ENCODE data around the gene ZBTB25. TPM values are rescaled to one million over a fixed set of nuclear protein-coding genes. Genes with fewer than 3 reads are reported as not detected.

Gene ZBTB25, protein sequence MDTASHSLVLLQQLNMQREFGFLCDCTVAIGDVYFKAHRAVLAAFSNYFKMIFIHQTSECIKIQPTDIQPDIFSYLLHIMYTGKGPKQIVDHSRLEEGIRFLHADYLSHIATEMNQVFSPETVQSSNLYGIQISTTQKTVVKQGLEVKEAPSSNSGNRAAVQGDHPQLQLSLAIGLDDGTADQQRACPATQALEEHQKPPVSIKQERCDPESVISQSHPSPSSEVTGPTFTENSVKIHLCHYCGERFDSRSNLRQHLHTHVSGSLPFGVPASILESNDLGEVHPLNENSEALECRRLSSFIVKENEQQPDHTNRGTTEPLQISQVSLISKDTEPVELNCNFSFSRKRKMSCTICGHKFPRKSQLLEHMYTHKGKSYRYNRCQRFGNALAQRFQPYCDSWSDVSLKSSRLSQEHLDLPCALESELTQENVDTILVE
- total RNA-seq = 21.4 TPM
- long read RNA-seq, partial matches to known transcripts = 0 of 22 reads
- long read RNA-seq, other reads (novel, unspliced or antisense) = 21 of 22 reads

DNA sequence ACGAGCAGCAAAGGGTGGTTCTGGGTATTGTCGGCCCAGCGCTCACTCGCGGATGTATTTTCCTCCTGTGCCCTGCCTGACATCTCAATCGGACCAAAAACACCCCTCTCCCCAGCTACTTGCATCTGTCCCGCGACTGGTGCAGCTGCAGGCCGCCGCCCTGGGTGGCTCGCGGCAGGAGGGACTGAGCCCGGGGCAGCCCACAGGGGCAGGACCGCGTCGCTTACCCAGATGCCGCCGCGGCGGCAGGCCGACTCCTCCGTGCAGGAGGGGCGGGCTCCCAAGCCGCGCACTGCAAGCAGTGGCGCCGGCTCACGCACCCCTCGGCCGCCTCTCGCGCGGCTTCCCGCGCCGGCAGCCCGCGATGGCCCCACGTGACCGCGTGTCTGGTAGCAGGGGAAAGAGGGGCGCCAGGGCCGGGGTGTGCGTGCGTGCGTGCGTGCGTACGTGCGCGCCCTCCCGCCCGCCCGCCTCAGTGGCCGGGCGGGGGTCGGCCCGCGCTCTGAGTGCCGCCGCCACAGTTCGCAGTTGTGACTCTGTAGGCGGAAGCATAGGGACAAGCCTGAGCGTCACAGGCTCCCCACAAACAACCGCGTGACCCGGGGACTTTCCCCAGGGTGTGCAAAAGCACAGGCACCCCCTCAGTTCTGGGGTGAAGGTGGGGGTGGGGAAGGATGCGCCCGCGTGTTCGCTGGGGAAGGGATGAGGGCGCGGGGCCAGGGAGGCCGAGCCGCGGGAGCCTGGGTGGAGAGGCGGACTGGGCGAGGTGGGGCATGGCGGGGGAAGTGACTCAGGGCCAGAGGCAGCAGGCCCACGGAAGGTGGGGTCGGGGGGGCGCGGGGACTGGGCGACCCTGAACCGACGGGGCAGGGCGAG lies at the start of gene ZBTB25:
Gene ZBTB25 (minus strand): TSS at position 405 of the 876 bp plus-strand sequence. CDS start 13,305 bp downstream, outside the sequence.
- peak; percentile 91 for DNase-seq (ENCODE audit: low spot score)
- intact Hi-C loops (cut with DNase I) = loop anchor here (5.0 kb wide), 1 partner anchor 61 kb away; no protein-coding TSS in a partner anchor

DNA sequence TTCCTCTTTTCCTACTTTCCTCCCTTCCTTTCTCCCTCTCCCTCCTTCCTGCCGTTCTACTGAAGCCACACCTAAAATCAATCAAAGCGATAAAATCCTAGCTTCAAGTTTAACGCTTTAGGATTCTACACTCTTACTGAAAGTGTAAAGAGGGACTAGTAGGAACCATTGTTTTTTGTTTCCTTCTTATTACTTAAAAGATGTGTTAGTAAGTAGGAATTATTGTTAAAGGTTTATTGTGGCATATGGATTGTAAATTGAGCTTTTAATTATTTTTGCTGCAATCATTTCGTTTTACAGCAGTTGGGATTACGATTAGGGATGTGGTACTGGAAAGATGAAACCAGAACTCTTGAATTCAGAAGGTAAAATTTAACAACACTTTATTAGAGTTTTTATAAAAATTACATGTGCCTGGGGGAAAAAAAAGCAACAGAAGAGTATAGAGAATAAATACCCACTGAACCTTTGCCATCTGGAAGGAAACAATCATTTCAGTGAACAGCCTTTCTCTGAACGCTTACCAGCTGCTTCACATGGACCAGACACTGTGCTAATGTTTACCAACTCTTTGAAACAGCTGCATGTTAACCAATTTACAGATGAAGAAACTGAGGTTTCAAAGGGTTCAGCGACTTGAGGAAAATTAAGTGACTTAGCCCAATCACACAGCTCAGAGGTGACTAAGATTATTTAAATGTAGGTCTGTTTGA lies 47.1 kb upstream of the ZBTB25 start:
- intact Hi-C loops (cut with DNase I) = no loop called here

DNA sequence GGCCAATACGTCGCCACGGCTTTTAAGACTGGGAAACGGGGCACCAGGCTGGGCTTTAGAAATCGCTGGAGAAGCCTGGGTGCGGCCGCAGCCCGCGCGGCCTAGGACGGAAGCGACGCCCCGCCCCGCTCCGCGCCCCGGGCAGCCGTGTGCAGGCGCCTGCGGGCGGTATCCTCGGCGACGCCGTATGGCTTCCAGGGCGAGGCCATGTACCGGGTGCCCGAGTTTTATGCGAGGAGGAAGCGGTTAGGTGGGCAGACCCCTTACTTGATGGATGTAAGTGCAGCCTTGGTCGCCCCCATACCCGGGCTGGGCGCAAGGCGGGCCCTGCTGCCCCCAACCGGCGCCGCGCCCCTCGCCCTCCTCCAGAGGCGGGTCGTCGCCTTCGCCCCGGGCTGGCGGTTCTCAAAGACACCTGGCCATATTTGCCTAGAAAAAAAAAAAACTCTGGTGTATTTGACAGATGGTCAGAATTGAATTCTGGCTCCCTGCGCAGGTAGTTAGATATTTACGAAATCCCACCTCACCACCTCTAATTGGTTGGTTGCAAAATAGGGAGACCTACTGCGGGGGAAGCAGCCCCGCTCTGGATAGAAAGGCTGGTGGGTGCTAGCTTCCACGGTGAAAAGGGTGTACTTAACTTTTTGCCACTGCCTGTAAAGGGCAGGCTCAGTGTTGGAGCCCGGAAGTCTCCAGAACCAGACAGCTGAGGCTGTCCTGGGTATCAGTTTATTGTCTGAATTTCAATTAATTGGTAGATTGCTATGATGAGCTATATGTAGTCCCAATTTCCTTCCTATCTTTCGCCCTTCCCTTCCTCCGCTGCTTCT lies 46.4 kb upstream of the ZBTB25 start, which contains the start of gene PPP1R36:
Gene PPP1R36 (plus strand): TSS at position 171 of the 830 bp plus-strand sequence. CDS start 37 bp downstream, at position 208.
- DNase-seq (ENCODE audit: low spot score) = no peak
- intact Hi-C loops (cut with DNase I) = no loop called here

More for the DNA sequence above, 47.1 kb upstream of the ZBTB25 start:
- DNase-seq (ENCODE audit: low spot score) = no peak

DNA sequence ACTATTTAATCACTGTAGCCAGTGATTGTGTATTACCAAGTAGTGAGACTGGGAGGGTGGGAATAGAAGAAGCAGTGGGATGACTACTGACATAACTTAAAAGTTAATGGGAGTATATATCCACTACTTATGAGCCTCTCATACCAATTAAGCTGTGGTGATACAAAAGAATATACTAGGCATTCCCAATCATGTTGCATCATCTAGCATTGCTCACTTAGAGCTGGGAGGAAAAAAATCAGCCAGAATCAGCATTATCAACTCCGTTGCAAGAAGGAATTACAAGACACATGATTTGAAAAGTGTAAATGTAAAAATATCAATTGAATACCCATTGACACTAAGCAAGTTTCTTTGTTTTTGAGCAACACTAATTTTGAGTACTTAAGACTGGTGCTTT lies 45.4 kb upstream of the ZBTB25 start:
- DNase-seq (ENCODE audit: low spot score) = no peak
- intact Hi-C loops (cut with DNase I) = no loop called here

DNA sequence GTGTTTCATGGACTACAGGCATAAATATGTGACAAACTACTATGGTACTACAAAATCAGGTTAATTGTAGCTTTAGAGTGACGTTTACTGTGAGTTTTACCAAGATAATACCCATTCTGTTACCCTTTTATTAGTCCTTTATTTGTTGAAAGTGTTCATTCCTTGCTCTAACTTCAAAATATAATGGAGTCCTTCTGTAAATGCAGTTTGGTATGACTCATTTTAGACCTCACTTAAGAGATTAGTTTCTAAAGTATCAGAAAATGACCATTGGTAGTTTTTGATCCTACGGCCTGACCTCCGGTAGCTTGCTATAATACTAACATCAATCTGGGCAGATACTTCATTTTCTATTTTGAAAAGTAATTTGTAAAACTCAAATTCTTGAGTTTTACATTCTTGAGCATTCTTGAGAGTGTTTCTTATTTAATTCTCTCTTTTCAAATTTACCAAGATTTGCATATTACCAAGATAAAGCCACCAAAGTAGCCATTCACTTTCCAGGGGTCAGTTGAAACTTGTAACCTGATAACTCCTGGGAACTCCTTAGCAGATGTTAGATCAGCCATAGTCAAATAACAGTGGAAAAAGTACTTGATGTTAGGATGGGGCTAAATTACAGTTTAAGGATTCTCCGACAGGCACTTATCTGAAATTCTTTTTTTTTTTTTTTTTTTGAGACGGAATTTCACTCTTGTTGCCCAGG lies 41.1 kb upstream of the ZBTB25 start:
- intact Hi-C loops (cut with DNase I) = no loop called here

DNA sequence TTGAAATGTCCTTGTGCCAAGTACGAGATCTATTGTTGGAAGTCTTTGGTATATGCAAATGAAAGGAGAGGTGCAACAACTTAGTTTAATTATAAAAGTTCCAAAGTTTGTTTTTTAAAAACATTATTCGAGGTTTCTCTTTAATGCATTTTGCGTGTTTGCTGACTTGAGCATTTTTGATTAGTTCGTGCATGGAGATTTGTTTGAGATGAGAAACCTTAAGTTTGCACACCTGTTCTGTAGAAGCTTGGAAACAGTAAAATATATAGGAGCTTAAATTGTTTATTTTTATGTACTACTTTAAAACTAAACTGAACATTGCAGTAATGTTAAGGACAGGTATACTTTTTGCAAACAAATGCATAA lies 39.2 kb upstream of the ZBTB25 start:
- intact Hi-C loops (cut with DNase I) = no loop called here
- no peak for DNase-seq (ENCODE audit: low spot score)

More for the DNA sequence above, 41.1 kb upstream of the ZBTB25 start:
- DNase-seq (ENCODE audit: low spot score) = no peak

DNA sequence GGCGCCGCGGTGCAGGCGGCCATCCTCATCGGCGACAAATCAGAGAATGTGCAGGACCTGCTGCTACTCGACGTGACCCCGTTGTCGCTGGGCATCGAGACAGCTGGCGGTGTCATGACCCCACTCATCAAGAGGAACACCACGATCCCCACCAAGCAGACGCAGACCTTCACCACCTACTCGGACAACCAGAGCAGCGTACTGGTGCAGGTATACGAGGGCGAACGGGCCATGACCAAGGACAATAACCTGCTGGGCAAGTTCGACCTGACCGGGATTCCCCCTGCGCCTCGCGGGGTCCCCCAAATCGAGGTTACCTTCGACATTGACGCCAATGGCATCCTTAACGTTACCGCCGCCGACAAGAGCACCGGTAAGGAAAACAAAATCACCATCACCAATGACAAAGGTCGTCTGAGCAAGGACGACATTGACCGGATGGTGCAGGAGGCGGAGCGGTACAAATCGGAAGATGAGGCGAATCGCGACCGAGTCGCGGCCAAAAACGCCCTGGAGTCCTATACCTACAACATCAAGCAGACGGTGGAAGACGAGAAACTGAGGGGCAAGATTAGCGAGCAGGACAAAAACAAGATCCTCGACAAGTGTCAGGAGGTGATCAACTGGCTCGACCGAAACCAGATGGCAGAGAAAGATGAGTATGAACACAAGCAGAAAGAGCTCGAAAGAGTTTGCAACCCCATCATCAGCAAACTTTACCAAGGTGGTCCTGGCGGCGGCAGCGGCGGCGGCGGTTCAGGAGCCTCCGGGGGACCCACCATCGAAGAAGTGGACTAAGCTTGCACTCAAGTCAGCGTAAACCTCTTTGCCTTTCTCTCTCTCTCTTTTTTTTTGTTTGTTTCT lies 38.6 kb upstream of the ZBTB25 start:
- intact Hi-C loops (cut with DNase I) = no loop called here
- DNase-seq (ENCODE audit: low spot score) = no peak

DNA sequence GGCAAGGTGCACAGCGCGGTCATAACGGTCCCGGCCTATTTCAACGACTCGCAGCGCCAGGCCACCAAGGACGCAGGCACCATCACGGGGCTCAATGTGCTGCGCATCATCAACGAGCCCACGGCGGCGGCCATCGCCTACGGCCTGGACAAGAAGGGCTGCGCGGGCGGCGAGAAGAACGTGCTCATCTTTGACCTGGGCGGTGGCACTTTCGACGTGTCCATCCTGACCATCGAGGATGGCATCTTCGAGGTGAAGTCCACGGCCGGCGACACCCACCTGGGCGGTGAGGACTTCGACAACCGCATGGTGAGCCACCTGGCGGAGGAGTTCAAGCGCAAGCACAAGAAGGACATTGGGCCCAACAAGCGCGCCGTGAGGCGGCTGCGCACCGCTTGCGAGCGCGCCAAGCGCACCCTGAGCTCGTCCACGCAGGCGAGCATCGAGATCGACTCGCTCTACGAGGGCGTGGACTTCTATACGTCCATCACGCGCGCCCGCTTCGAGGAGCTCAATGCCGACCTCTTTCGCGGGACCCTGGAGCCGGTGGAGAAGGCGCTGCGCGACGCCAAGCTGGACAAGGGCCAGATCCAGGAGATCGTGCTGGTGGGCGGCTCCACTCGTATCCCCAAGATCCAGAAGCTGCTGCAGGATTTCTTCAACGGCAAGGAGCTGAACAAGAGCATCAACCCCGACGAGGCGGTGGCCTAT lies 37.8 kb upstream of the ZBTB25 start:
- no peak for DNase-seq (ENCODE audit: low spot score)
- intact Hi-C loops (cut with DNase I) = no loop called here

DNA sequence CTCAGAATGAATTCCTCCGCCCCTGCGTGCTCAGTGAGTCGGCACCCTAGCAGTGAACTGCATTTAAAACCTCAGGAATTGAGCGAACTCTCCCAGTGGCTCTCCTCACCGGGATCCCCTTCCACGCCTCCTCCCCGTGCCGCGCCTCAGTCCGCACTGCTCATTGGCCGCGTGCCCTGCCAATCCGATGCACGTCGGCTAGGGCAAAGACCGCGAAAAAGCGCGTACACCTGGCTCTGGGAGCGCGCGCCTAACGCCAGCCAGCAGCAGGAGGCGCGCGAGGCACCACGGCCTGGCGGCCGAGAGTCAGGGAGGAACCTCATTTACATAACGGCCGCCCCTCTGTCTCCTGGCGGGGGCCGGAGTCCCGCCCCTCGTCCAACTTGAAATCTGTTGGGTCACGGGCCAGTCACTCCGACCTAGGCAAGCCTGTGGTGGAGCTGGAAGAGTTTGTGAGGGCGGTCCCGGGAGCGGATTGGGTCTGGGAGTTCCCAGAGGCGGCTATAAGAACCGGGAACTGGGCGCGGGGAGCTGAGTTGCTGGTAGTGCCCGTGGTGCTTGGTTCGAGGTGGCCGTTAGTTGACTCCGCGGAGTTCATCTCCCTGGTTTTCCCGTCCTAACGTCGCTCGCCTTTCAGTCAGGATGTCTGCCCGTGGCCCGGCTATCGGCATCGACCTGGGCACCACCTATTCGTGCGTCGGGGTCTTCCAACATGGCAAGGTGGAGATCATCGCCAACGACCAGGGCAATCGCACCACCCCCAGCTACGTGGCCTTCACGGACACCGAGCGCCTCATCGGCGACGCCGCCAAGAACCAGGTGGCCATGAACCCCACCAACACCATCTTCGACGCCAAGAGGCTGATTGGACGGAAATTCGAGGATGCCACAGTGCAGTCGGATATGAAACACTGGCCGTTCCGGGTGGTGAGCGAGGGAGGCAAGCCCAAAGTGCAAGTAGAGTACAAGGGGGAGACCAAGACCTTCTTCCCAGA lies 36.9 kb upstream of the ZBTB25 start, which contains the start of gene HSPA2:
Gene HSPA2 (plus strand): TSS at position 534 of the 995 bp plus-strand sequence. CDS start 109 bp downstream, at position 643.
- intact Hi-C loops (cut with DNase I) = loop anchor here (1.0 kb wide), 1 partner anchor 96 kb away; no protein-coding TSS in a partner anchor
- peak; percentile 99 for DNase-seq (ENCODE audit: low spot score)

DNA sequence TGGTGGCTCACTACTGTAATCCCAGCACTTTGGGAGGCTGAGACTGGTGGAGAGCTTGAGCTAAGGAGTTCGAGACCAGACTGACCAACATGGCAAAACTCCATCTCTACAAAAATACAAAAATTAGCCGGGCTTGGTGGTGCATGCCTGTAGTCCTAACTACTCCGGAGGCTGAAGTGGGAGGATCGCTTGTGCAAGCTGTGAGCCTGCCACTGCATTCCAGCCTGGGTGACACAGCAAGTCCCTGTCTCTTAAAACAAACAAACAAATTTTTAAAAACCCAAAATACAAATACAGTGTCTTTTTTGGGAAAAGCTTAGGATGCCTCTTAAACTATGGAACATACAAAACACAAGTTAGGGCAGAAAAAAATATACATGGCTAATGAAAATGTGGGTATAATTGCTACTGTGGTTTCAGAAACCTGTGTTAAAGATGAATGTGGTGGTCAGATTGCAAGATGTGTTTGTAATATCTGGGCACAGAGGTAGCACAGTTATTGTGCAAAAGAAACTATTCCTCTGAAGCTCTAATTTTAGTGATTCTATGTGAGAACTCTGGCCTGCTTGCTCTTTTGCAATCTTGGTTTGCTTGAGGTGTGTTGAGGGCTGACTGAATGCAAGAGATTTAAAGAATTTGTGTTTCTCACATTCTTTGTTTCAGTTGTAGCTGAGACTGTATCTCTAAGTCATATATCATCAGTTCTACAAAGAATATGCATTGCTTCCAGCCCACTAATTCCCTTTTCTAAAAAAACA lies 33.0 kb upstream of the ZBTB25 start:
- DNase-seq (ENCODE audit: low spot score) = no peak
- intact Hi-C loops (cut with DNase I) = no loop called here

DNA sequence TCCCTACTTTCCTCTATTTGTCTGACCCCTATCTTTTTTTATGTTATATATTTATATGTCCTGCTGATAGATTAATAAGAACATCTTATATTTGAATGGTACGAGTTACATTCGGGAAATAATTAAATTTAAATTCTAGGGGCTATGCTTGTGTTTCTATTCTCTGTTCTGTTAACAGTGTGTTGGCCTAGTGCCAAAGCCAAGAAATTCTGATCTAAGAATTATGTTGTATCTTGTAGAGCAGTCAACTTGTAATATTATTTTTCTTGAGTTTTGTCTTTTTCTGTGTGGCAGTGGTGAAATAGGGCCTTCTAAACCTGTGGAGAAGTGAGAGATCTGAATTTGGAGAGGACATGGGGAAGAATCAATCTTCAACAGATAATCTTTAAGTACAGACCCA lies 27.9 kb upstream of the ZBTB25 start:
- intact Hi-C loops (cut with DNase I) = no loop called here
- no peak for DNase-seq (ENCODE audit: low spot score)

DNA sequence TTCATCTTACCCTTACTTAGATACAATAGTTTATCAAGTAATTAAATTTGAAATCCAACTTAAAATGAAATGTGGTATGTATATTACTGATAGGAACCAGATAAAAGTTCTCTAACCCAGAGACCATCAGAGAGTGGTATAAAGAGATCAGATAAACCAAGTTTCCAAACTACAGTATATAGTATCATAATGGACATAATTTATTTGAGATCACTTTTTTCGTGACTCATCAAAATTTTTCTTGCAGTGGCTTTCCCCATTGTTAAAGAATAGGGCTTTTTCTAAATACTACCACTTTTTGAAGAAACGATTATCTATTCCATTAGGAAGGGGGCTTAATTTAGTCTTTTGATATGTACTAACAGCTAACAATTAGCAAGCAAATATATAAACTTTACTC lies 21.7 kb upstream of the ZBTB25 start:
- intact Hi-C loops (cut with DNase I) = no loop called here
- no peak for DNase-seq (ENCODE audit: low spot score)

DNA sequence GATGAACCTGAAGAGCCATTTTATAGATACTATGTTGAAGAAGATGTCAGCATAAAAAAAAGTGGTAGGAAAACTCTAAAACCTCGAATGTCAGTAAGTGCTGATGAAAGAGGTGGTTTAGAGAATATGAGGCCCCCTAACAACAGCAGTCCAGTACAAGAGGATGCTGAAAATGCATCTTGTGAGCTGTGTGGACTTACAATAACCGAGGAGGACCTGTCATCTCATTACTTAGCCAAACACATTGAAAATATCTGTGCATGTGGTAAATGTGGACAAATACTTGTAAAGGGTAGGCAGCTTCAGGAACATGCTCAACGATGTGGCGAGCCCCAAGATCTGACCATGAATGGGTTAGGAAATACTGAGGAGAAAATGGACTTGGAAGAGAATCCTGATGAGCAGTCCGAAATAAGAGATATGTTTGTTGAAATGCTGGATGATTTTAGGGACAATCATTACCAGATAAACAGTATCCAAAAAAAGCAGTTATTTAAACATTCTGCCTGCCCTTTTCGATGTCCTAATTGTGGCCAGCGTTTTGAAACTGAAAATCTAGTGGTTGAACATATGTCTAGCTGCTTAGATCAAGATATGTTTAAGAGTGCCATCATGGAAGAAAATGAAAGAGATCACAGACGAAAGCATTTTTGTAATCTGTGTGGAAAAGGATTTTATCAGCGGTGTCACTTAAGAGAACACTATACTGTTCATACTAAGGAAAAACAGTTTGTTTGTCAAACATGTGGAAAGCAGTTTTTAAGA lies 19.1 kb upstream of the ZBTB25 start:
- intact Hi-C loops (cut with DNase I) = no loop called here
- no peak for DNase-seq (ENCODE audit: low spot score)

DNA sequence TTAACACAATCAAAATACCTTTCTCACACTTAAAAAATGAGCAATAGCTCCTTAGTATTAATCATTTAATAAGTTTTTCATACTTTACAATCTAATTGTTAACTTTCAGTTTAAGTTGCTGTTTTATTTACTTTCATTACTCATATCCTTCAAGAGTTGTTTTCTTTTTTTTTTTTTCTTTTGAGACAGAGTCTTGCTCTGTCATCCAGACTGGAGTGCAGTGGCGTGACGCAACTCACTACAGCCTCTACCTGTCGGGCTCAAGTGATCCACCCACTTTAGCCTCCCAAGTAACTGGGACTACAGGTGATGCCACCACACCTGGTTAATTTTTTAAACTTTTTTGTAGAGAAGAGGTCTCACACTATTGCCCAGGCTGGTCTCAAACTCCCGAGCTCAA lies 17.1 kb upstream of the ZBTB25 start:
- no peak for DNase-seq (ENCODE audit: low spot score)
- intact Hi-C loops (cut with DNase I) = no loop called here
